Mesenchymal stem cell (in vitro differentiated cells and primary cell): ENCODE measurements around the gene NOD2.
A peak's percentile ranks its signal among the peaks of the same experiment; 100 is the strongest.

Experiments
- DNase-seq: peaks from one replicate; pipeline ENCODE4 v3.0.0-alpha.2; 2013
- H2AFZ ChIP-seq: one replicate; pipeline ENCODE4 v1.6.1; 2013; ENCODE audit warnings: low read depth, mild to moderate bottlenecking, control low read depth, inconsistent platforms, low read length, moderate library complexity
- H2AK5ac ChIP-seq: 2 replicates; pipeline ENCODE4 v1.6.1; 2013; ENCODE audit warnings: low read length, moderate library complexity, mild to moderate bottlenecking, inconsistent platforms; ENCODE audit not compliant: severe bottlenecking
- H2BK120ac ChIP-seq: one replicate; pipeline ENCODE4 v1.6.1; 2013; ENCODE audit warnings: low read depth, mild to moderate bottlenecking, inconsistent platforms, low read length, moderate library complexity
- H2BK12ac ChIP-seq, 2 experiments: one replicate each; pipeline ENCODE4 v1.6.1; 2013; ENCODE audit warnings: inconsistent platforms in 2 of 2, low read length in 2 of 2, mild to moderate bottlenecking in 2 of 2, moderate library complexity in 2 of 2, control low read depth in 1 of 2
- H2BK15ac ChIP-seq: one replicate; pipeline ENCODE4 v1.6.1; 2013; ENCODE audit warnings: mild to moderate bottlenecking, low read depth, inconsistent platforms; ENCODE audit not compliant: poor library complexity, severe bottlenecking
- H2BK5ac ChIP-seq: 2 replicates; pipeline ENCODE4 v1.6.1; 2013; ENCODE audit warnings: low read depth, mild to moderate bottlenecking, low read length, control low read depth, inconsistent platforms; ENCODE audit not compliant: poor library complexity, severe bottlenecking
- H3K14ac ChIP-seq, 2 experiments: one replicate each; pipeline ENCODE4 v1.6.1; 2013; ENCODE audit warnings: inconsistent platforms in 2 of 2, low read length in 2 of 2, control low read depth in 1 of 2, mild to moderate bottlenecking in 1 of 2, moderate library complexity in 1 of 2
- H3K18ac ChIP-seq, 2 experiments: one replicate each; pipeline ENCODE4 v1.6.1; 2013; ENCODE audit warnings: inconsistent platforms in 2 of 2, low read length in 2 of 2, control low read depth in 1 of 2, low read depth in 1 of 2, mild to moderate bottlenecking in 1 of 2
- H3K23ac ChIP-seq, 2 experiments: one replicate each; pipeline ENCODE4 v1.6.1; 2013; ENCODE audit warnings: inconsistent platforms in 2 of 2, low read length in 2 of 2, mild to moderate bottlenecking in 2 of 2, moderate library complexity in 2 of 2, control low read depth in 1 of 2
- H3K27ac ChIP-seq: 2 replicates; pipeline ENCODE4 v1.5.1; 2013; ENCODE audit warnings: mild to moderate bottlenecking, moderate library complexity, low read length, control low read depth, inconsistent platforms; ENCODE audit not compliant: poor library complexity, severe bottlenecking
- H3K27me3 ChIP-seq, 2 experiments: 2 replicates each; pipeline versions ENCODE4 v1.6.1 to v1.7.0; 2013; ENCODE audit warnings: low read length in 2 of 2, mild to moderate bottlenecking in 2 of 2, moderate library complexity in 2 of 2, control low read depth in 1 of 2, inconsistent platforms in 1 of 2; ENCODE audit not compliant: control insufficient read depth in 1 of 2, insufficient read depth in 1 of 2
- H3K36me3 ChIP-seq, 2 experiments: 2 replicates each; pipeline versions ENCODE4 v1.6.1 to v1.7.0; 2013; ENCODE audit warnings: low read length in 2 of 2, control low read depth in 1 of 2, inconsistent platforms in 1 of 2, low read depth in 1 of 2, mild to moderate bottlenecking in 1 of 2; ENCODE audit not compliant: insufficient read depth in 2 of 2, control insufficient read depth in 1 of 2
- H3K4ac ChIP-seq, 2 experiments: one replicate each; pipeline ENCODE4 v1.6.1; 2013; ENCODE audit warnings: inconsistent platforms in 2 of 2, low read length in 2 of 2, mild to moderate bottlenecking in 2 of 2, moderate library complexity in 2 of 2, control low read depth in 1 of 2, low read depth in 1 of 2
- H3K4me1 ChIP-seq: 2 replicates; pipeline ENCODE4 v1.6.1; 2013; ENCODE audit warnings: low read depth, low read length, control low read depth; ENCODE audit not compliant: control insufficient read depth, insufficient read depth
- H3K4me2 ChIP-seq: 2 replicates; pipeline ENCODE4 v1.6.1; 2013; ENCODE audit warnings: low read length, mild to moderate bottlenecking, inconsistent platforms; ENCODE audit not compliant: poor library complexity, severe bottlenecking
- H3K4me3 ChIP-seq, 2 experiments: 2 replicates each; pipeline versions ENCODE4 v1.5.1 to v1.7.0; 2013; ENCODE audit warnings: low read length in 2 of 2, mild to moderate bottlenecking in 2 of 2, control low read depth in 1 of 2, low read depth in 1 of 2; ENCODE audit not compliant: insufficient read depth in 1 of 2
- H3K79me1 ChIP-seq: replicated peaks from 2 replicates; pipeline ENCODE4 v1.6.1; 2013; ENCODE audit warnings: mild to moderate bottlenecking, control low read depth, low read length, inconsistent platforms; ENCODE audit not compliant: poor library complexity, severe bottlenecking
- H3K9ac ChIP-seq: 2 replicates; pipeline ENCODE4 v1.7.0; 2013; ENCODE audit warnings: mild to moderate bottlenecking, low read length, moderate library complexity
- H3K9me3 ChIP-seq: 2 replicates; pipeline ENCODE4 v1.7.0; 2013; ENCODE audit warnings: mild to moderate bottlenecking, low read length; ENCODE audit not compliant: control insufficient read depth
- H4K8ac ChIP-seq: one replicate; pipeline ENCODE4 v1.6.1; 2013; ENCODE audit warnings: inconsistent platforms, mild to moderate bottlenecking, low read length, moderate library complexity
- H4K91ac ChIP-seq: one replicate; pipeline ENCODE4 v1.6.1; 2013; ENCODE audit warnings: mild to moderate bottlenecking, low read length, inconsistent platforms
- WGBS: methylation state at CpG from one replicate; pipeline ENCODE4 v1.1.7; 2013; ENCODE audit warnings: mixed read lengths; 5-methylcytosine and 5-hydroxymethylcytosine counted together

NOD2 gene

GRCh38 chr16:50718761-50719400, 25.5 kb downstream of the NOD2 start:
- Histone ChIP-seq H2BK120ac (no peak overlapping the region), H3K4me3 (peak overlapping the region in 1 of 2 experiments; percentile 67), H3K18ac (no peak overlapping the region), H3K4me2 (no peak overlapping the region), H3K4ac (no peak overlapping the region), H3K9ac (no peak overlapping the region), H2BK5ac (no peak overlapping the region), H2AFZ (no peak overlapping the region), H2BK15ac (no peak overlapping the region), H3K79me1 (no peaks in the 10 kb centered on the region), H3K4me1 (no peaks in the 10 kb centered on the region), H3K36me3 (no peaks in the 10 kb centered on the region), H2BK12ac (no peak overlapping the region), H3K9me3 (no peaks in the 10 kb centered on the region), H4K8ac (no peak overlapping the region), H3K27me3 (peaks cover 0 to 3% of the 10 kb centered on the region in 2 experiments), H3K14ac (no peak overlapping the region), H3K27ac (no peak overlapping the region), H2AK5ac (no peak overlapping the region), H3K23ac (no peak overlapping the region), H4K91ac (no peak overlapping the region)
- no peak for DNase-seq
- WGBS = 83% methylated on average over 6 of the region's 9 CpGs

DNA sequence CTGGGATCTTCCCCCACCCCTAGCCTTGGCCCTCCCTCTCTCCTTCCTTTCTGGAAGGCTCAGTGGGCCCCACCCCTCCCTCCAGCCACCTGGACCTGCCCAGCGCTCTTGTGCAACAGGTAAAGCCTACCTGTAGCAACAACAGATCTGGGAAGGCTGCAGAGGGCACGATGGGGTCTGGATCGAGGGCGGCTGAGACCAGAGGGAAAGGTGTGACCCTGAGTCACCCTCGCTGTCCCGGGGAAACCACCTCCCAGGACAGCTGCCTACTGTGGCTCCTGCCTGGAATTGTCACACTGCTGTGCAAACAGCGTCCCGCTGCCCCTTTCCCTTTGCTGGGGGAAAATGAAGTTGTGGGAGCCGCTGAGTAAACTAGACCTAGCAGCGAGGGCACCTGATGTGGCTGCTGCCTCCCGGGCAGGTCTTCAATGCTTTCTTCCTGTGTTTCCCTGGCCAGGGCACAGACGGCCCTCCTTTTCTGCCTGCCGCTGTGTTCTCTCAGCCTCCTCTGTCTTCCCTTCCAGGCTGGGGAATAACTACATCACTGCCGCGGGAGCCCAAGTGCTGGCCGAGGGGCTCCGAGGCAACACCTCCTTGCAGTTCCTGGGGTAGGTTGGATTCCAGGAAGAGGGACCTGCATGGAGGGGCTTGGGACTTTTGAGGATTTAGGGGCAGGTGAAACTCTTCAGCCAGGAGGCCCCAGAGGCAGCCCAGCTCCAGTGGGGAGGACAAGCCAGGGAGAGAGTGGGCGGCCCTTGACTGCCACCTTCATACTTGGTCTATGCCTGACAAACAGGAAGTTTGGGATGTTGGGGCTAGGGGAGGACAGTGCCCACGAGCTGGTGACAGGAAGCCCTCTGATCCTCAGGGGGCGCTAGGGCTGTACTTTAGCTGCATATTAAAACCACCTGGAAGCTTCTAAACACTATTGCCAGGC, 26.3 kb downstream of the NOD2 start:
- WGBS = 76% methylated on average over 20 of the region's 20 CpGs
- Histone ChIP-seq H2BK5ac (no peak overlapping the region), H3K23ac (no peak overlapping the region), H3K4ac (no peak overlapping the region), H2AFZ (no peak overlapping the region), H3K18ac (no peak overlapping the region), H3K4me3 (no peak overlapping the region), H2BK15ac (no peak overlapping the region), H2BK12ac (no peak overlapping the region), H4K91ac (no peak overlapping the region), H2BK120ac (no peak overlapping the region), H3K9ac (no peak overlapping the region), H3K27me3 (peaks cover 0 to 3% of the 10 kb centered on the region in 2 experiments), H2AK5ac (no peak overlapping the region), H4K8ac (no peak overlapping the region), H3K9me3 (no peaks in the 10 kb centered on the region), H3K79me1 (no peaks in the 10 kb centered on the region), H3K27ac (no peak overlapping the region), H3K36me3 (no peaks in the 10 kb centered on the region), H3K4me1 (no peaks in the 10 kb centered on the region), H3K4me2 (no peak overlapping the region), H3K14ac (no peak overlapping the region)
- no peak for DNase-seq

DNA sequence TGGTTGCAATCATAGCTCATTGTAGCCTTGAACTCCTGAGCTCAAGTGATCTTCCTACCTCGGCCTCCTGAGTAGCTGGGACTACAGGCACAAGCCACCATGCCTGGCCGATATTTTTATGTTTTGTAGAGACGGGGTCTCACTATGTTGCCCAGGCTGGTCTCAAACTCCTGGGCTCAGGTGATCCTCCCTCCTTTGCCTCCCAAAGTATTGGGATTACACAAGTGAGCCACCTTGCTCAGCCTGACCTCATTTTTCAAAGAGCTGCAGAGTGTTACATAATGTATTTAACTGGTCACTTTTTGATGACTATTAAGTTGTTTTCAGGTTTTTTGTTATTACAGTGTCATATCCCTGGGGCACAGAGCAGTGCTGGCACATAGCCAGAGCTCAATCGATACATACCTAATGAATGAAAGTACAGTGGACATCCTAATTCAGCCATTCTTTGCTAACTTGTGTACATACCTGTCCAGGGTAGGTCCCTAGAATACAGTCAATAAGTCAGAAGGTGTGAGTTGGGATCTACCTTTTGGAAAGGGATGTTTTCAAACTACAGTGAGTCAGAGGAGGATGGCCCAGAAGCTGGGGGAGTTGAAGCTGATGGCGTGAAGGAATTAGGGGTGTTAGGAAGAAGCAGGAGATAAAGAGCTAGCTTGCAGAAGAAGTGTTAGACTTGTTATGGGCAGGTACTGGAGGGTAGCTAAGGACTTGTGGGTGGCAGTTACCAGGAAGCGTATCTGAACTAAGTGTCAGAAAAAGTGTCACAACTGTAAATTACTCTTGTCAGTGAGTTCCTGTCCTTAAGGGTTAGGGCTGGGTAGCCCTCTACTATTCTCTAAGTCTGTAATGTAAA, 28.4 kb downstream of the NOD2 start:
- Histone ChIP-seq H2BK120ac (no peak overlapping the region), H3K27me3 (peaks cover 0 to 3% of the 10 kb centered on the region in 2 experiments), H3K23ac (no peak overlapping the region), H2AFZ (no peak overlapping the region), H2BK15ac (no peak overlapping the region), H3K9ac (no peak overlapping the region), H3K4me1 (no peaks in the 10 kb centered on the region), H2BK5ac (no peak overlapping the region), H3K4me2 (no peak overlapping the region), H2AK5ac (no peak overlapping the region), H3K4ac (no peak overlapping the region), H2BK12ac (no peak overlapping the region), H3K18ac (no peak overlapping the region), H3K4me3 (no peak overlapping the region), H3K14ac (no peak overlapping the region), H3K79me1 (no peaks in the 10 kb centered on the region), H3K9me3 (no peaks in the 10 kb centered on the region), H4K8ac (no peak overlapping the region), H3K27ac (no peak overlapping the region), H3K36me3 (no peaks in the 10 kb centered on the region), H4K91ac (no peak overlapping the region)
- no peak for DNase-seq
- 88% methylated on average over 6 of the region's 6 CpGs for WGBS

DNA sequence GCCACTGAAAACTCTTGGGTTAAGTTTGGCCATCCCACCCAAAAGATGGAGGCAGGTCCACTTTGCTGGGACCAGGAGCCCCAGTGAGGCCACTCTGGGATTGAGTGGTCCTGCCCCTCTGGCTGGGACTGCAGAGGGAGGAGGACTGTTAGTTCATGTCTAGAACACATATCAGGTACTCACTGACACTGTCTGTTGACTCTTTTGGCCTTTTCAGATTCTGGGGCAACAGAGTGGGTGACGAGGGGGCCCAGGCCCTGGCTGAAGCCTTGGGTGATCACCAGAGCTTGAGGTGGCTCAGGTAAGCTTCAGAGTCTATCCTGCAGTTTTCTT, 29.0 kb downstream of the NOD2 start:
- WGBS = 45% methylated on average over 1 of the region's 1 CpG
- no peak overlapping the region for H2AK5ac ChIP-seq
- no peak overlapping the region for H3K4me3 ChIP-seq
- DNase-seq = no peak
- no peak overlapping the region for H3K23ac ChIP-seq
- H3K4ac ChIP-seq = no peak overlapping the region
- H3K27me3 ChIP-seq = peaks cover 0 to 3% of the 10 kb centered on the region in 2 experiments
- no peak overlapping the region for H3K27ac ChIP-seq
- H3K4me1 ChIP-seq = no peaks in the 10 kb centered on the region
- H3K14ac ChIP-seq = no peak overlapping the region
- H4K91ac ChIP-seq = no peak overlapping the region
- H3K9ac ChIP-seq = no peak overlapping the region
- H4K8ac ChIP-seq = no peak overlapping the region
- H3K18ac ChIP-seq = no peak overlapping the region
- H2BK5ac ChIP-seq = no peak overlapping the region
- no peak overlapping the region for H2BK15ac ChIP-seq
- no peak overlapping the region for H2BK12ac ChIP-seq
- H2AFZ ChIP-seq = no peak overlapping the region
- no peak overlapping the region for H2BK120ac ChIP-seq
- H3K36me3 ChIP-seq = no peaks in the 10 kb centered on the region
- H3K9me3 ChIP-seq = no peaks in the 10 kb centered on the region
- no peak overlapping the region for H3K4me2 ChIP-seq
- H3K79me1 ChIP-seq = no peaks in the 10 kb centered on the region
